Measurements from ENCODE around the gene CDK11B. TPM values are rescaled to one million over a fixed set of nuclear protein-coding genes. Genes with fewer than 3 reads are reported as not detected.
"Not testable (repeated sequence)": the region's sequence is repeated elsewhere in the genome, so short reads cannot be mapped to it uniquely, and the experiment has no call there.

CDK11B gene
- total and polyA plus RNA-seq, 2 of the 8 experiments (the other 6 are each of a cell fraction or from before 2014, with no cell fraction given): 11.1 to 31.9 TPM

GRCh38 chr1:1705623-1706022, 46.8 kb upstream of the CDK11B start:
- H3K9me3 ChIP-seq (ENCODE audit: insufficient read depth in 2 of 2, low read depth in 1 of 2, low read length in 1 of 2); H3K27ac ChIP-seq (ENCODE audit: low read depth, low read length); H3K79me1 ChIP-seq (ENCODE audit: low read depth, low read length); H4K91ac ChIP-seq (replicated peaks; ENCODE audit: insufficient read length, low read length); H3K4me2 ChIP-seq (ENCODE audit: insufficient read depth in 1 of 2, low read depth in 2 of 2, low read length in 2 of 2); H4K8ac ChIP-seq (ENCODE audit: extremely low read depth, insufficient read depth, low read length); H3K27me3 ChIP-seq (replicated peaks in 1 of 4; ENCODE audit: control insufficient read depth in 3 of 4, extremely low read depth in 1 of 4, insufficient read depth in 3 of 4, low read length in 3 of 4); H3K56ac ChIP-seq (replicated peaks; ENCODE audit: insufficient read length, low read depth, low read length); H3K4me3 ChIP-seq (ENCODE audit: extremely low read depth in 1 of 4, insufficient read depth in 2 of 4, low read depth in 3 of 4, low read length in 4 of 4); H2AK5ac ChIP-seq (ENCODE audit: low read depth, low read length); H2BK120ac ChIP-seq (replicated peaks; ENCODE audit: low read depth, low read length); CTCF ChIA-PET (ENCODE audit: partially characterized antibody); H2BK20ac ChIP-seq (ENCODE audit: low read length); H2BK12ac ChIP-seq (ENCODE audit: low read depth, low read length); H3K14ac ChIP-seq (ENCODE audit: insufficient read length); H3K18ac ChIP-seq (ENCODE audit: extremely low read depth, low read length); H2BK15ac ChIP-seq (ENCODE audit: low read length); POLR2A ChIA-PET (ENCODE audit: partially characterized antibody); H2AFZ ChIP-seq (ENCODE audit: low read length); H4K5ac ChIP-seq (ENCODE audit: insufficient read length, low read depth, low read length); FAIRE-seq; DNase-seq (ENCODE audit: low read depth in 1 of 2, low spot score in 2 of 2); H3K4me1 ChIP-seq (replicated peaks in 1 of 4; ENCODE audit: control insufficient read depth in 3 of 4, insufficient read depth in 4 of 4, low read length in 3 of 4); H3K23me2 ChIP-seq (ENCODE audit: low read depth, low read length); H4K20me1 ChIP-seq (replicated peaks in 1 of 2; ENCODE audit: control insufficient read depth in 1 of 2, insufficient read depth in 2 of 2, low read length in 2 of 2); H3K23ac ChIP-seq (ENCODE audit: insufficient read length); H3K4ac ChIP-seq (replicated peaks; ENCODE audit: insufficient read length, low read depth, low read length); H3K79me2 ChIP-seq (ENCODE audit: control insufficient read depth in 1 of 2, insufficient read depth in 2 of 2, low read length in 2 of 2); H2BK5ac ChIP-seq (ENCODE audit: low read depth, low read length); H3K9ac ChIP-seq (replicated peaks in 1 of 4; ENCODE audit: extremely low read depth in 1 of 4, low read depth in 3 of 4, low read length in 3 of 4): not testable (repeated sequence)
- H3K36me3 ChIP-seq (ENCODE audit: control insufficient read depth in 2 of 4, insufficient read depth in 4 of 4, low read length in 3 of 4): peaks cover 0 to 17% (median 1%) of the 10 kb centered on the region in 4 experiments; a peak in 2 of 8 replicates
- WGBS, 2 experiments (ENCODE audit: extremely low coverage in 1 of 2, insufficient coverage in 1 of 2, insufficient read length in 1 of 2, insufficient replicate concordance in 2 of 2, low coverage in 1 of 2, low lambda C conversion rate in 2 of 2, missing lambda C conversion rate in 1 of 2): 90% methylated on average over 2 of the region's 10 CpGs; no CpG with 5 or more reads in 1 of the 2 experiments

DNA sequence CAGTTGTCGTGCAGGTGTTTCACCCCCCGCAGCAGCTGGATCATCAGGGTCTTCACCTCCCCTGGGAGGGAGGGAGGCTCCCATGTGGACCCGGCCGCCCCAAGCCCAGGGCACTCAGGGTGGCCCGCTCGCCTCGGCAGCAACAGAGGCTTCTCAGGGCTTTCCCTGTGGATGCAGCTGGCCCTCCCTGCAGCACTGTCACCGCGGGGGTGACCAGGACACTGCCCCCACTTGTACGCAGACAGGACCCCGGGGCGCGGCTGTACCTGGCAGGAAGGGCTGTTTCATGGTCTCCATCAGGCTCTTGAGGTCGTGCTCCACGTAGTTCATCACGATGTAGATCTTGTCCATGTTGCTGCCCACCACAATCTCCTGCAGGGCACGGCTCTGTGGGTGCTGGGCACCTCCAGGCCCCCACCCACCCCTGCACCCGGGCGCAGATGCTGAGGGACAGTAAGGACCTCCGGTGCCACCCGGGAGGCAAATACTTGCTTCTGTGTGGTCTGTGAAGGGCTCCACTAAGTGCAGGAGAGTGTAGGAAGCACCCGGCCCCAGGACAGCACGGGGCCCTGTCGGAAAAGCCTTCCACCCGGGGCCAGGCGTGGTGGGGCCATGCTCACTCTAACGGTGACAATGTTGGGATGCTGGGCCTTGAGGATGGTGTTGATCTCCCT, 45.6 kb upstream of the CDK11B start:
- H3K14ac ChIP-seq (ENCODE audit: insufficient read length); H3K79me1 ChIP-seq (ENCODE audit: low read depth, low read length); H2BK20ac ChIP-seq (ENCODE audit: low read length); H4K91ac ChIP-seq (replicated peaks; ENCODE audit: insufficient read length, low read length); H3K56ac ChIP-seq (replicated peaks; ENCODE audit: insufficient read length, low read depth, low read length); POLR2A ChIA-PET (ENCODE audit: partially characterized antibody); H3K4me3 ChIP-seq (ENCODE audit: extremely low read depth in 1 of 4, insufficient read depth in 2 of 4, low read depth in 3 of 4, low read length in 4 of 4); H3K4me2 ChIP-seq (ENCODE audit: insufficient read depth in 1 of 2, low read depth in 2 of 2, low read length in 2 of 2); H2BK5ac ChIP-seq (ENCODE audit: low read depth, low read length); H2BK15ac ChIP-seq (ENCODE audit: low read length); H4K8ac ChIP-seq (ENCODE audit: extremely low read depth, insufficient read depth, low read length); H3K9me3 ChIP-seq (ENCODE audit: insufficient read depth in 2 of 2, low read depth in 1 of 2, low read length in 1 of 2); H2BK12ac ChIP-seq (ENCODE audit: low read depth, low read length); H3K4me1 ChIP-seq (replicated peaks in 1 of 4; ENCODE audit: control insufficient read depth in 3 of 4, insufficient read depth in 4 of 4, low read length in 3 of 4); H3K9ac ChIP-seq (replicated peaks in 1 of 4; ENCODE audit: extremely low read depth in 1 of 4, low read depth in 3 of 4, low read length in 3 of 4); DNase-seq (ENCODE audit: low read depth in 1 of 2, low spot score in 2 of 2); H3K23me2 ChIP-seq (ENCODE audit: low read depth, low read length); FAIRE-seq; H3K4ac ChIP-seq (replicated peaks; ENCODE audit: insufficient read length, low read depth, low read length); H3K23ac ChIP-seq (ENCODE audit: insufficient read length); H3K27me3 ChIP-seq (replicated peaks in 1 of 4; ENCODE audit: control insufficient read depth in 3 of 4, extremely low read depth in 1 of 4, insufficient read depth in 3 of 4, low read length in 3 of 4); H4K20me1 ChIP-seq (replicated peaks in 1 of 2; ENCODE audit: control insufficient read depth in 1 of 2, insufficient read depth in 2 of 2, low read length in 2 of 2); H4K5ac ChIP-seq (ENCODE audit: insufficient read length, low read depth, low read length); H3K18ac ChIP-seq (ENCODE audit: extremely low read depth, low read length); H3K79me2 ChIP-seq (ENCODE audit: control insufficient read depth in 1 of 2, insufficient read depth in 2 of 2, low read length in 2 of 2); H2AFZ ChIP-seq (ENCODE audit: low read length); H2AK5ac ChIP-seq (ENCODE audit: low read depth, low read length); H2BK120ac ChIP-seq (replicated peaks; ENCODE audit: low read depth, low read length); CTCF ChIA-PET (ENCODE audit: partially characterized antibody); H3K27ac ChIP-seq (ENCODE audit: low read depth, low read length): not testable (repeated sequence)
- H3K36me3 ChIP-seq (ENCODE audit: control insufficient read depth in 2 of 4, insufficient read depth in 4 of 4, low read length in 3 of 4): peaks cover 0 to 17% (median 1%) of the 10 kb centered on the region in 4 experiments; a peak in 2 of 8 replicates
- 95% methylated on average over 15 of the region's 27 CpGs; no CpG with 5 or more reads in 1 of the 2 experiments for WGBS, 2 experiments (ENCODE audit: extremely low coverage in 1 of 2, insufficient coverage in 1 of 2, insufficient read length in 1 of 2, insufficient replicate concordance in 2 of 2, low coverage in 1 of 2, low lambda C conversion rate in 2 of 2, missing lambda C conversion rate in 1 of 2)
